ENCODE data around the gene TMED1. TPM values are rescaled to one million over a fixed set of nuclear protein-coding genes. Genes with fewer than 3 reads are reported as not detected.

The TMED1 gene
- total and polyA plus RNA-seq, 11 donors = 27.0 to 76.5 (median 35.8) TPM

DNA sequence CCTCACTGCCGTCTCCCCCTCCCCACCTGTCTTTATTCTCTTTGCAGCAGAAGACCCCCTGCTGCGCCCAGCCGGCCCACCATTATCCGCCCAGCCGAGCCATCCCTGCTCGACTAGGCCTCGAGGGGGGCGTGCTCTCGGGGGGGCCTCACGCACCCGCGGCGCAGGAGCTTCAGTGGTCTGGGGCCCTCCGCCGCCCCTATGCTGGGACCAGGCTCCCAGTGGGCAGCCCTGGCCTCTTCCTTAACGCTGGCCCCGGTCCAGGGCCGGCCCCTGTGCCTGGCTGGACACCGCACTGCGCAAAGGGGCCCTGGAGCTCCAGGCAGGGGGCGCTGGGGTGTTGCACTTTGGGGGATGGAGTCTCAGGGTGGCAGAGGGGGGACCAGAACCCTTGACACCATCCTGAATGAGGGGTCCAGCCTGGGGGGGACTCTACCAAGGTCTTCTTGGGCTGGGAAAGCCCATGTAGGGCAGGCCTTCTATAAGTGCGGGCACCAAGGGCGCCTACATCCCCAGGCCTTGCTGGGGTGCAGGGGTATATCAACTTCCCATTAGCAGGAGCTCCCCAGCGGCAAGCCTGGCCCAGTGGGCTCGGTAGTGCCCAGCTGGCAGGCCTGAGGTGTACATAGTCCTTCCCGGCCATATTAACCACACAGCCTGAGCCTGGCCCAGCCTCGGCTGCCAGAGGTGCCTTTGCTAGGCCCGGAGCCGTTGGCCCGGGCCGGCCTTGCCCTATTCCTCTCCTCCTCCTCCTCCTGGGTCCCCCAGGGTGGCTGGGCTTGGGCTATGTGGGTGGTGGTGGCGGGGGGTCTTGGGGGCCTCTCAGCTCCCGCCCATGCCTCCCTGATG lies 4.9 kb downstream of the TMED1 start:
- no peaks in the 10 kb centered on the region for H3K27me3 ChIP-seq
- no peak for DNase-seq
- TF ChIP-seq, protein P1, sequence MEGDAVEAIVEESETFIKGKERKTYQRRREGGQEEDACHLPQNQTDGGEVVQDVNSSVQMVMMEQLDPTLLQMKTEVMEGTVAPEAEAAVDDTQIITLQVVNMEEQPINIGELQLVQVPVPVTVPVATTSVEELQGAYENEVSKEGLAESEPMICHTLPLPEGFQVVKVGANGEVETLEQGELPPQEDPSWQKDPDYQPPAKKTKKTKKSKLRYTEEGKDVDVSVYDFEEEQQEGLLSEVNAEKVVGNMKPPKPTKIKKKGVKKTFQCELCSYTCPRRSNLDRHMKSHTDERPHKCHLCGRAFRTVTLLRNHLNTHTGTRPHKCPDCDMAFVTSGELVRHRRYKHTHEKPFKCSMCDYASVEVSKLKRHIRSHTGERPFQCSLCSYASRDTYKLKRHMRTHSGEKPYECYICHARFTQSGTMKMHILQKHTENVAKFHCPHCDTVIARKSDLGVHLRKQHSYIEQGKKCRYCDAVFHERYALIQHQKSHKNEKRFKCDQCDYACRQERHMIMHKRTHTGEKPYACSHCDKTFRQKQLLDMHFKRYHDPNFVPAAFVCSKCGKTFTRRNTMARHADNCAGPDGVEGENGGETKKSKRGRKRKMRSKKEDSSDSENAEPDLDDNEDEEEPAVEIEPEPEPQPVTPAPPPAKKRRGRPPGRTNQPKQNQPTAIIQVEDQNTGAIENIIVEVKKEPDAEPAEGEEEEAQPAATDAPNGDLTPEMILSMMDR (IDR thresholded peaks at IDR 0.05) = no peak
- TF ChIP-seq POLR2A (IDR thresholded peaks at IDR 0.05) = no peak
- H3K36me3 ChIP-seq = peaks cover 0 to 83% (median 72%) of the 10 kb centered on the region in 9 donors
- no peaks in the 10 kb centered on the region for H3K9me3 ChIP-seq
- H3K27ac ChIP-seq = no peak overlapping the region
- H3K4me1 ChIP-seq = peaks cover 0 to 9% (median 4%) of the 10 kb centered on the region in 12 donors
- 78 to 88% (median 86%) methylated on average over 8 to 33 of the region's 33 CpGs for WGBS, 4 donors
- no peak overlapping the region for H3K4me3 ChIP-seq
- intact Hi-C loops (cut with DNase I) = no loop called here
- ATAC-seq = no peak

DNA sequence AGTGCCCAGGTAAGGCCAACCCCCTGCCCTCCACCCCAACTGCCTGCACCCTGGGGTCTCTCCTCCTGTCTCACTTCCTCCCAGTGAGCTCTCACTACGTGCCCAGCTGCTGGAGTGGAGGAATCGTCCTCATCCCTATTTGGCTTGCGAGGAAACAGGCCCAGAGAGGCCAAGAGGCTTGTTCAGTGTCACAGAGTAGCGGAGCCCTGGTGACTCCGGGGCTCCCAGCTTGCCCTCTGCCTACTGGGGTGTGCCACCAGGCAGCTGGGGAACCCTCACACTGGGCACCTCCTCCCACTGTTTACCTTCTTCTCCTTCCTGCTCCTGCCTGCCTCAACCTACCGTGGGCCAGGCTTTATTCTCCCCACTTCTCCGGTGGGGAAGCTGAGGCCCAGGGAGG lies 5.6 kb downstream of the TMED1 start:
- H3K27ac ChIP-seq = no peak overlapping the region
- 78 to 89% (median 88%) methylated on average over 6 to 7 of the region's 7 CpGs for WGBS, 4 donors
- peaks cover 0 to 91% (median 79%) of the 10 kb centered on the region in 9 donors for H3K36me3 ChIP-seq
- intact Hi-C loops (cut with DNase I) = no loop called here
- ATAC-seq (no peak), DNase-seq (no peak)
- no peaks in the 10 kb centered on the region for H3K27me3 ChIP-seq
- peaks cover 0 to 5% (median 2%) of the 10 kb centered on the region in 12 donors for H3K4me1 ChIP-seq
- no peak for TF ChIP-seq POLR2A (IDR thresholded peaks at IDR 0.05)
- TF ChIP-seq, protein P1 (IDR thresholded peaks at IDR 0.05) = no peak
- H3K9me3 ChIP-seq = no peaks in the 10 kb centered on the region
- H3K4me3 ChIP-seq = no peak overlapping the region

DNA sequence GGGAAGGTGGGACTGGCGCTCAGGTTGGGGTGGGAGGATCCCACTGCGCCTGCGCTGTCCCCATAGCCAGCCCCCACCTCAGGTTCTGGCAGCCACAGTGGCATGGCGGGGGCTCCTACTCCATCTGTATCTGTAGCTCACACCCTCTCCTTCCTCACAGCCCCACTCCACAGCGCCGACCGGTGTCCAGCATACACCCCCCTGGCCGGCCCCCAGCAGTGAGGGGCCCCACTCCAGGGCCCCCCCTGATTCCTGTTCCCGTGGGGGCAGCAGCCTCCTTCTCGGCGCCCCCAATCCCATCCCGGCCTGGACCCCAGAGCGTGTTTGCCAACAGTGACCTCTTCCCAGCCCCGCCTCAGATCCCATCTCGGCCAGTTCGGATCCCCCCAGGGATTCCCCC lies 6.0 kb downstream of the TMED1 start:
- H3K9me3 ChIP-seq = no peaks in the 10 kb centered on the region
- TF ChIP-seq POLR2A (IDR thresholded peaks at IDR 0.05) = no peak
- TF ChIP-seq, protein P1 (IDR thresholded peaks at IDR 0.05) = no peak
- H3K27me3 ChIP-seq = no peaks in the 10 kb centered on the region
- peak in 2 of 4 donors; percentile 1 to 2 for ATAC-seq
- WGBS, 4 donors = 86 to 93% (median 86%) methylated on average over 14 to 16 of the region's 16 CpGs
- no peak overlapping the region for H3K27ac ChIP-seq
- peaks cover 0 to 5% (median 0%) of the 10 kb centered on the region in 12 donors for H3K4me1 ChIP-seq
- intact Hi-C loops (cut with DNase I) = no loop called here
- H3K4me3 ChIP-seq = no peak overlapping the region
- H3K36me3 ChIP-seq = peaks cover under 1 to 95% (median 83%) of the 10 kb centered on the region in 9 donors
- DNase-seq = peak in 1 of 5 donors; percentile 30

DNA sequence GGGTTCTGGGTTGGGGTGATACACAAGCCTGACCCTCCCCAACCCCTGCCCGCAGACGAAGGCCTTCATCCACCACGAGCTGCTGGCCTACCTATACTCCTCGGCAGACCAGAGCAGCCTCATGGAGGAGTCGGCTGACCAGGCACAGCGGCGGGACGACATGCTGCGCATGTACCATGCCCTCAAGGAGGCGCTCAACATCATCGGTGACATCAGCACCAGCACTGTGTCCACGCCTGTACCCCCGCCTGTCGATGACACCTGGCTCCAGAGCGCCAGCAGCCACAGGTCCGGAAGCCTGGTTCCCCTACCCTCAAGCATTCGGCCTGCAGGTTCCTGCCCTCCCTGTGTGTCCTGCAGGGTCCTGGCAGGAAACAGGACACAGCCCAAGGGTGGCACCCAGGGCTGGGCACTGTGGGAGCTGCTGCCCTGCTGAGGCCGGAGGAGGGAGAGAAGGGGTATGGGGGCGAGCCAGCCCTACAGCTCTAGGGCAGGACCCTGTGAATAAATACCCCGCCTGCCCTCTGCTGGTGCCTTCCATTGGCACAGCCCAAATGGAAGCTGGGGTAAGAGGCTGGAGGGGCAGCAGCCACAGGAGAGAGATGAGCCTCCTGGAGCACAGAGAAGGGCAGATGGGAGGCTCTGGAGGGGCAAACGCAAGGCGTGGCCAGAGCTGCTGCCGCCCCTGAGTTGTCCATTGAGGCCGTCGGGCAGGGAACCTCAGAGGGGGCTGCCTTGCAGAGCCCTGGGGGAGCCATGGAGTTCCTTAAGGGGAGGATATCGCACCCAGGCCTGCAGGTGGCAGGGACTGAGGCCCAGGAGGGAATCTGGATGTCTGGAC lies 6.8 kb downstream of the TMED1 start:
- DNase-seq (peak in 2 of 5 donors; percentile 18 to 47), ATAC-seq (peak in 2 of 4 donors; percentile 1 to 3)
- 86 to 93% (median 92%) methylated on average over 20 to 26 of the region's 26 CpGs for WGBS, 4 donors
- H3K4me3 ChIP-seq = no peak overlapping the region
- no peak overlapping the region for H3K27ac ChIP-seq
- peaks cover 2 to 99% (median 91%) of the 10 kb centered on the region in 9 donors for H3K36me3 ChIP-seq
- intact Hi-C loops (cut with DNase I) = no loop called here
- no peaks in the 10 kb centered on the region for H3K4me1 ChIP-seq
- H3K9me3 ChIP-seq = no peaks in the 10 kb centered on the region
- TF ChIP-seq POLR2A (IDR thresholded peaks at IDR 0.05) = no peak
- TF ChIP-seq, protein P1 (IDR thresholded peaks at IDR 0.05) = no peak
- no peaks in the 10 kb centered on the region for H3K27me3 ChIP-seq

All from heart left ventricle (tissue), 16 donors.